Thoracic aorta (tissue), 2 donors: Measurements from ENCODE around the gene S100A5. TPM values are rescaled to one million over a fixed set of nuclear protein-coding genes. Genes with fewer than 3 reads are reported as not detected.

Source experiments
- ATAC-seq: fragments of 150-250 bp; one replicate; pipeline ENCODE4 v1.8.0; 2017; ENCODE audit warnings: low read depth; ENCODE audit not compliant: insufficient number of reproducible peaks, low FRiP score
- DNase-seq: peaks from one replicate; pipeline ENCODE4 v3.0.0-alpha.2; 2020; ENCODE audit warnings: low spot score
- H3K27ac ChIP-seq, 2 donors: fragments of 200-600 bp; sonication (generic); 1 replicate in 1 of 2; 2 replicates in 1 of 2; pipeline ENCODE4 v1.5.1; 2016; ENCODE audit warnings: mild to moderate bottlenecking in 2 of 2, moderate library complexity in 2 of 2
- H3K27me3 ChIP-seq: fragments of 200-600 bp; sonication (generic); replicated peaks from 2 replicates; pipeline ENCODE4 v1.6.0; 2016; ENCODE audit warnings: mild to moderate bottlenecking; ENCODE audit not compliant: insufficient read depth
- H3K36me3 ChIP-seq: fragments of 200-600 bp; sonication (generic); one replicate; pipeline ENCODE4 v1.5.1; 2016
- H3K4me1 ChIP-seq, 2 donors: fragments of 200-600 bp; sonication (generic); 1 replicate in 1 of 2; 2 replicates in 1 of 2; pipeline versions ENCODE4 v1.5.1 to v1.6.0; 2016; ENCODE audit warnings: low read depth in 2 of 2, mild to moderate bottlenecking in 1 of 2; ENCODE audit not compliant: control insufficient read depth in 1 of 2
- H3K4me3 ChIP-seq: fragments of 200-600 bp; sonication (generic); 2 replicates; pipeline ENCODE4 v1.5.1; 2016; ENCODE audit warnings: mild to moderate bottlenecking
- H3K9me3 ChIP-seq: fragments of 200-600 bp; sonication (generic); 2 replicates; pipeline ENCODE4 v1.5.1; 2016
- CTCF ChIP-seq: fragments of 200-600 bp; sonication (generic); IDR thresholded peaks from one replicate; pipeline ENCODE4 v1.5.1; 2019; ENCODE audit warnings: antibody characterized with exemption
- total RNA-seq, 2 donors: library from RNA; depleted of rRNA; stranded (reverse); fragments of >200 nt; gene quantifications; one replicate each; pipeline versions ENCODE4 v1.1.0 to v1.2.3, GENCODE V29; 2016

Gene S100A5
- total RNA-seq, 2 donors from 2014 or later, result not detected

GRCh38 chr1:153506831-153507413 lies 33.8 kb downstream of the S100A5 start:
- no peak for TF ChIP-seq CTCF
- Histone ChIP-seq H3K36me3 (no peaks in the 10 kb centered on the region), H3K9me3 (no peaks in the 10 kb centered on the region), H3K4me3 (peak overlapping the region; percentile 42), H3K4me1 (peaks cover 24 to 41% of the 10 kb centered on the region in 2 donors), H3K27ac (peak overlapping the region; percentile 85 to 92), H3K27me3 (no peaks in the 10 kb centered on the region)
- DNase-seq, result peak; percentile 63
- peak; percentile 92 for ATAC-seq

GRCh38 chr1:153506386-153506785 lies 34.3 kb downstream of the S100A5 start:
- Histone ChIP-seq H3K4me3 (no peak overlapping the region), H3K9me3 (no peaks in the 10 kb centered on the region), H3K4me1 (peaks cover 24 to 41% of the 10 kb centered on the region in 2 donors), H3K36me3 (no peaks in the 10 kb centered on the region), H3K27ac (peak overlapping the region; percentile 85 to 92), H3K27me3 (no peaks in the 10 kb centered on the region)
- no peak for TF ChIP-seq CTCF
- DNase-seq (no peak), ATAC-seq (no peak)

GRCh38 chr1:153505576-153505975 lies 35.2 kb downstream of the S100A5 start:
- no peak for DNase-seq

GRCh38 chr1:153503766-153504165 lies 37.0 kb downstream of the S100A5 start:
- DNase-seq (no peak), ATAC-seq (no peak)
- no peak overlapping the region for H3K27ac ChIP-seq
- no peak for TF ChIP-seq CTCF
- no peak overlapping the region for H3K4me3 ChIP-seq
- H3K9me3 ChIP-seq, result no peaks in the 10 kb centered on the region
- peaks cover 24 to 45% of the 10 kb centered on the region in 2 donors for H3K4me1 ChIP-seq
- H3K36me3 ChIP-seq, result no peaks in the 10 kb centered on the region
- no peaks in the 10 kb centered on the region for H3K27me3 ChIP-seq

More at GRCh38 chr1:153505576-153505975, 35.2 kb downstream of the S100A5 start:
- Histone ChIP-seq H3K4me3 (no peak overlapping the region), H3K36me3 (no peaks in the 10 kb centered on the region), H3K27me3 (no peaks in the 10 kb centered on the region), H3K27ac (peak overlapping the region; percentile 85 to 92), H3K4me1 (peaks cover 24 to 35% of the 10 kb centered on the region in 2 donors), H3K9me3 (no peaks in the 10 kb centered on the region)
- TF ChIP-seq CTCF, result no peak
- ATAC-seq, result no peak

GRCh38 chr1:153498746-153499145 lies 42.0 kb downstream of the S100A5 start:
- H3K27me3 ChIP-seq, result no peaks in the 10 kb centered on the region
- H3K27ac ChIP-seq, result no peak overlapping the region
- H3K4me3 ChIP-seq, result no peak overlapping the region
- ATAC-seq (no peak), DNase-seq (no peak)
- H3K36me3 ChIP-seq, result no peaks in the 10 kb centered on the region
- TF ChIP-seq CTCF, result no peak
- H3K9me3 ChIP-seq, result no peaks in the 10 kb centered on the region
- peaks cover 4 to 32% of the 10 kb centered on the region in 2 donors for H3K4me1 ChIP-seq
